Bronchial epithelial cell (primary cell): ENCODE data around the gene GFI1. TPM values are rescaled to one million over a fixed set of nuclear protein-coding genes. Genes with fewer than 3 reads are reported as not detected.
"Not testable (repeated sequence)": the region's sequence is repeated elsewhere in the genome, so short reads cannot be mapped to it uniquely, and the experiment has no call there.

Source experiments
- DNase-seq: peaks from one replicate; pipeline ENCODE4 v3.0.0-alpha.2; 2010; ENCODE audit warnings: low read depth
- FAIRE-seq: peaks from 2 replicates; lab custom pipeline; 2011; peaks lifted over from hg19 to GRCh38; lab: Jason Lieb, UNC
- H3K27me3 ChIP-seq: 2 replicates; pipeline ENCODE4 v1.5.1; 2011; ENCODE audit warnings: low read length; ENCODE audit not compliant: control insufficient read depth, insufficient read depth
- H3K36me3 ChIP-seq: 2 replicates; pipeline ENCODE4 v1.5.1; 2011; ENCODE audit warnings: low read length; ENCODE audit not compliant: control insufficient read depth, insufficient read depth
- H3K4me3 ChIP-seq: 2 replicates; pipeline ENCODE4 v1.5.1; 2011; ENCODE audit warnings: mild to moderate bottlenecking, low read depth, low read length, control low read depth
- total RNA-seq: library from RNA; depleted of rRNA; stranded (reverse); fragments of >200 nt; gene quantifications from 2 replicates; pipeline ENCODE4 v1.2.1, GENCODE V29; 2014
- TF ChIP-seq, protein P1 (sequence below): IDR thresholded peaks from 2 replicates; pipeline ENCODE4 v1.5.1; 2011; ENCODE audit warnings: mild to moderate bottlenecking, moderate library complexity, low read length, control low read depth, inconsistent platforms; ENCODE audit not compliant: insufficient read depth, severe bottlenecking

The GFI1 gene
- total RNA-seq, 1 donor from 2014 or later, result under 0.01 TPM

DNA sequence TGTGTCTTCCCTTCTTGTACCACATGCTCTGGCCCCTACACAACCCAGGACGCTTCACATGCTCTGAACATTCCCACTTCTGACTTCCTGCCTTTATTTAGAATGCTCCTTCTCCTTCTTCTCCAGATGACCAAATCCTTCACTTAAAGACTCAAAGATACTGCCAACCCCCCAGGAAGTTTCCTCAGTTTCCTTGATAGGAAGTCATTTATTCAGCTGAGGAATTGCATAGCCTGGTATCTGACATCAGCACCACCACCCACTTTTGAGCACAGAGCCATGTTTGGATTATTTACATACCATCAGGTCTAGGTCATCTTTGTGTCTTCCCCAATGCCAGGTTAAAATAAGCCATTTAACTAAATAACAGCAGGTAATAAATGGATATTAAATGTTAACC, 42.4 kb downstream of the GFI1 start:
- no peaks in the 10 kb centered on the region for H3K27me3 ChIP-seq
- TF ChIP-seq, protein P1, sequence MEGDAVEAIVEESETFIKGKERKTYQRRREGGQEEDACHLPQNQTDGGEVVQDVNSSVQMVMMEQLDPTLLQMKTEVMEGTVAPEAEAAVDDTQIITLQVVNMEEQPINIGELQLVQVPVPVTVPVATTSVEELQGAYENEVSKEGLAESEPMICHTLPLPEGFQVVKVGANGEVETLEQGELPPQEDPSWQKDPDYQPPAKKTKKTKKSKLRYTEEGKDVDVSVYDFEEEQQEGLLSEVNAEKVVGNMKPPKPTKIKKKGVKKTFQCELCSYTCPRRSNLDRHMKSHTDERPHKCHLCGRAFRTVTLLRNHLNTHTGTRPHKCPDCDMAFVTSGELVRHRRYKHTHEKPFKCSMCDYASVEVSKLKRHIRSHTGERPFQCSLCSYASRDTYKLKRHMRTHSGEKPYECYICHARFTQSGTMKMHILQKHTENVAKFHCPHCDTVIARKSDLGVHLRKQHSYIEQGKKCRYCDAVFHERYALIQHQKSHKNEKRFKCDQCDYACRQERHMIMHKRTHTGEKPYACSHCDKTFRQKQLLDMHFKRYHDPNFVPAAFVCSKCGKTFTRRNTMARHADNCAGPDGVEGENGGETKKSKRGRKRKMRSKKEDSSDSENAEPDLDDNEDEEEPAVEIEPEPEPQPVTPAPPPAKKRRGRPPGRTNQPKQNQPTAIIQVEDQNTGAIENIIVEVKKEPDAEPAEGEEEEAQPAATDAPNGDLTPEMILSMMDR, result no peak
- no peak overlapping the region for H3K4me3 ChIP-seq
- H3K36me3 ChIP-seq, result no peaks in the 10 kb centered on the region
- DNase-seq, result peak; percentile 53
- FAIRE-seq, result no peak

DNA sequence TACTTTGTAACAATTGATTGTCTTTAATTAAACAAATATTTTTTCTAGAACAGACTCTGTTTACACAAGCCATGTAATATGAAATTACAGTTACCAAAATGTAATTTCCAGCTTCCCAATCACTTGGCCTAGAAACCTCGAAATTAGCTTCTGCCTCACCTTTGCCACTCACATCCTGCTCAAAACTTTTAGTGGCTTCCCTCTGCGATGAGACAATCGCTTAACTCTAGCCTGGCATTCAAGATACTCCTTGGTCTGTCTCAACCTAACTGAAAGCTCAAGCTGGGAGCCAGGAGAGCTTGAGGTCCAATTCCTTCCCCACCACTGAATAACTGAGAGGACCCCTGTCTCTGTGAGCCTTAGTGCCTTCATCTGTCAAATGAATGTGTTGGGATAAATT, 42.8 kb downstream of the GFI1 start:
- TF ChIP-seq, protein P1, result no peak
- DNase-seq (no peak), FAIRE-seq (no peak)
- no peaks in the 10 kb centered on the region for H3K36me3 ChIP-seq
- H3K27me3 ChIP-seq, result no peaks in the 10 kb centered on the region
- no peak overlapping the region for H3K4me3 ChIP-seq

DNA sequence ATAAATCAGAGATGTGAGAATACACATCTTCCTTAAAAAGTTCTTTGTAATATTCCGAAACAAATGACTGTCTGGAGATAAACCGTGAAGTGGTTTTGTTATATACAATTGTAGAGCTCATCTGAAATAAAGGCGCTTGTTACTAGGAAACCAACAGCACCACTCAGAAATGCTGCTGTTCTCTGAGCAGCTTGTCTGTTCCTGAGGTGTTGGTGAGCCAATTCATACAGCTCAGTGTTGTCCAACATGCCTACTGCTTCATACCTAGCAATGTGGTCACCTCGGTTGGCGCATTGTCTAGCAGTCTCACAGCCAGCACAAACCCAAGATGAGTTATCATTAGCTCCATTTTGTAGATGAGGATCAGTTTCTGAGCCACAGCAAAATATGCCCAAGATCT, 44.4 kb downstream of the GFI1 start:
- no peak for DNase-seq
- TF ChIP-seq, protein P1, result no peak
- no peak for FAIRE-seq
- H3K36me3 ChIP-seq, result no peaks in the 10 kb centered on the region
- no peak overlapping the region for H3K4me3 ChIP-seq
- H3K27me3 ChIP-seq, result no peaks in the 10 kb centered on the region

DNA sequence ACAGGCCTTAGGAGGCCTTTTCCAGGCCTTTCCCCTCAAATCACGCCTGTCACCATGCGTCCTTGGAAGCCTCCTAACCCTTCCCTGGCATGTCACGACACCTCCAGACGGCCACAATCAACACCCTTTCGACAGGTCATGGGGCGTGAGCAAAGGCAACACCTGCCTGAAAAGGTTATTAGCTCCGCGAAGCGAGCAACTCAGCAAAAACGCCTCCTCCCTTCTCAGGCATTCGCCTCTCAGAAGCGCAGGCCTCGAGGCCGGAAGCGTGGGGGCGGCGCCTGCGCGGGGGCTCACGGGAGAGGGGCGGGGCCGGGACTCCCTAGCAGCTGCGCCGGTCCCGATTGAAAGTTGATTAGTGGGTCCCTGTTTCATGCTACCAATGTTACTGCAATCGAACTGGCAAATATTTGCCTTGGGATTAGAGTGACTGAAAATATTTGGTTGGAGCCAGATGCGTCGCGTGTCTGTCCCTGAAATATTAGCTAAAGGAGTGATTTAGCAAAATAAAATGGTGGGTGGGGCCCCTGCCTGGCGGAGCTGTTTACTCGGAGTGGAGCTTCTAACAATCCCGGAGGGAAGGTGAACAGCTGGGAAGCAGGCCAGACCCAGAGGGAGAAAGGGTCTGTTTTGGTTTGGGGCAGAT, 44.9 kb downstream of the GFI1 start:
- DNase-seq, result no peak
- no peak for FAIRE-seq
- no peaks in the 10 kb centered on the region for H3K27me3 ChIP-seq
- no peaks in the 10 kb centered on the region for H3K36me3 ChIP-seq
- TF ChIP-seq, protein P1, result no peak
- H3K4me3 ChIP-seq, result peak overlapping the region; percentile 14

DNA sequence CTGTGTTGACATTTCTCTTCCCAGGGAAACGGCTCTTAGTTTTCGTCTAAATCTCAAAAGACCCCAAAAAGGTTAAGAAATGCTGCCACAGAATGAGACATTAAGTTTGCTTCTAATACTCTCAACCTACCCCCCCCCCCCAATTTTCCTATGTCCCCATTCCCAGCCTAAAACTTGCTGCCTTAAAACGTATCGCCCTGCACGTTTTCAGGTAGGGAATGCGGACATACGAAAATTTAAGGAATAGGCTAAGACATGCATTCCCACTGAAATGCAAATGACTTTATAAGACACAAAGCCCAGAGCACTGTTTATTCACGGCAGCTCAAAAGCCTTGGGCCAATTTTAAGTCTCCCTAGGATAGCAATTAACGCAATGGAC, 45.4 kb downstream of the GFI1 start:
- Histone ChIP-seq H3K4me3 (no peak overlapping the region), H3K27me3 (no peaks in the 10 kb centered on the region), H3K36me3 (no peaks in the 10 kb centered on the region)
- DNase-seq (no peak), FAIRE-seq (no peak)
- TF ChIP-seq, protein P1, result no peak

DNA sequence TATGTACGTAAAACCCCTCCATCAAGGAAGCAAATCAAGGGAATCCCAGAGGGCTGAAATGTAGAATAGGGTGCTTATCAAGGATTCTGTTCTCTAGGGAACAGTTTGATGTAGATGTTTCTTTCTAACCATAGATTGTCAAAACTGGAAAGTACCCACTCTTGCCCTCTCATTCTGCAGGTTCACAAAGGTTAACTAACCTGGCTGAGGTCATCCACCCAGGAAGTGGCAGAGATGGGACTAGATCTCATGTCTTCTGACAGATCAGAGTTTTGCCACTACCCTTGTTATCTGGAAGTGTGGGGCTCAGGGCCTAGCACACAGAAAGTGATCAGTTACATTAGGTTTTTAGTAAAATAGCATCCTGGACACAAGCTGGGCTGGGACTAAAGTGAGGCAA, 47.4 kb downstream of the GFI1 start:
- no peak for FAIRE-seq
- no peak for DNase-seq
- H3K27me3 ChIP-seq, result no peaks in the 10 kb centered on the region
- TF ChIP-seq, protein P1, result no peak
- no peak overlapping the region for H3K4me3 ChIP-seq
- no peaks in the 10 kb centered on the region for H3K36me3 ChIP-seq

DNA sequence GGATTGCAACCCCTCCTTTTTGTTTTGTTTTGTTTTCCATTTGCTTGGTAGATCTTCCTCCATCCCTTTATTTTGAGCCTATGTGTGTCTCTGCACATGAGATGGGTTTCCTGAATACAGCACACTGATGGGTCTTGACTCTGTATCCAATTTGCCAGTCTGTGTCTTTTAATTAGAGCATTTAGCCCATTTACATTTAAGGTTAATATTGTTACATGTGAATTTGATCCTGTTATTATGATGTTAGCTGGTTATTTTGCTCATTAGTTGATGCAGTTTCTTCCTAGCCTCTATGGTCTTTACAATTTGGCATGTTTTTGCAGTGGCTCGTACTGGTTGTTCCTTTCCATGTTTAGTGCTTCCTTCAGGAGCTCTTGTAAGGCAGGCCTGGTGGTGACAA, 52.2 kb downstream of the GFI1 start:
- not testable (repeated sequence) for H3K36me3 ChIP-seq, H3K27me3 ChIP-seq, H3K4me3 ChIP-seq, FAIRE-seq, DNase-seq
